Nephron (organoid): ENCODE results near the gene KLHL22.

Experiments used
- H3K27ac Mint-ChIP-seq, 3 experiments: 2 replicates each; pipeline ENCODE4 v1.8.0; 2020; ENCODE audit warnings: mixed read lengths in 3 of 3, mild to moderate bottlenecking in 2 of 3, moderate library complexity in 1 of 3
- H3K27me3 Mint-ChIP-seq: 2 replicates; pipeline ENCODE4 v1.8.0; 2021; ENCODE audit warnings: low read depth, mild to moderate bottlenecking, moderate library complexity, mixed read lengths
- H3K36me3 Mint-ChIP-seq: 2 replicates; pipeline ENCODE4 v1.8.0; 2020; ENCODE audit warnings: low read depth, mixed read lengths
- H3K4me1 Mint-ChIP-seq: 2 replicates; pipeline ENCODE4 v1.8.0; 2020; ENCODE audit warnings: mixed read lengths
- H3K4me3 Mint-ChIP-seq, 3 experiments: 2 replicates each; pipeline ENCODE4 v1.8.0; 2020; ENCODE audit warnings: mild to moderate bottlenecking in 3 of 3, mixed read lengths in 3 of 3, moderate library complexity in 2 of 3
- H3K9me3 Mint-ChIP-seq: 2 replicates; pipeline ENCODE4 v1.8.0; 2020; ENCODE audit warnings: mixed read lengths
- CTCF ChIP-seq, 3 experiments: fragments of 200-600 bp; sonication (generic); IDR thresholded peaks; one replicate each; pipeline ENCODE4 v1.5.0; 2021; ENCODE audit warnings: antibody characterized with exemption in 3 of 3; ENCODE audit not compliant: unreplicated experiment in 3 of 3

Gene KLHL22

GRCh38 chr22:20469110-20469868, 26.3 kb downstream of the KLHL22 start:
- no peak for TF ChIP-seq CTCF (IDR thresholded peaks at IDR 0.05; ENCODE audit: unreplicated experiment in 3 of 3)
- Mint-ChIP-seq H3K9me3 (no peaks in the 10 kb centered on the region), H3K4me1 (peaks cover 24% of the 10 kb centered on the region), H3K4me3 (no peak overlapping the region), H3K27ac (peak overlapping the region in 1 of 3 experiments; percentile 52), H3K27me3 (no peaks in the 10 kb centered on the region), H3K36me3 (peaks cover 40% of the 10 kb centered on the region)

- Mint-ChIP-seq H3K27me3 (no peaks in the 10 kb centered on the region), H3K4me3 (no peak overlapping the region), H3K27ac (no peak overlapping the region), H3K4me1 (peaks cover 24% of the 10 kb centered on the region), H3K9me3 (no peaks in the 10 kb centered on the region), H3K36me3 (peaks cover 44% of the 10 kb centered on the region)
- TF ChIP-seq CTCF (IDR thresholded peaks at IDR 0.05; ENCODE audit: unreplicated experiment in 3 of 3), result no peak
Measured at GRCh38 chr22:20466659-20467379, 28.8 kb downstream of the KLHL22 start.

- TF ChIP-seq CTCF (IDR thresholded peaks at IDR 0.05; ENCODE audit: unreplicated experiment in 3 of 3), result no peak
- H3K27me3 Mint-ChIP-seq, result no peaks in the 10 kb centered on the region
Measured at GRCh38 chr22:20465759-20466077, 29.9 kb downstream of the KLHL22 start.

GRCh38 chr22:20464912-20465758, 30.5 kb downstream of the KLHL22 start:
- peaks cover 24% of the 10 kb centered on the region for H3K4me1 Mint-ChIP-seq
- no peaks in the 10 kb centered on the region for H3K9me3 Mint-ChIP-seq
- TF ChIP-seq CTCF (IDR thresholded peaks at IDR 0.05; ENCODE audit: unreplicated experiment in 3 of 3), result no peak
- H3K36me3 Mint-ChIP-seq, result peaks cover 36% of the 10 kb centered on the region
- H3K27me3 Mint-ChIP-seq, result no peaks in the 10 kb centered on the region
- H3K4me3 Mint-ChIP-seq, result no peak overlapping the region
- no peak overlapping the region for H3K27ac Mint-ChIP-seq

More at GRCh38 chr22:20465759-20466077, 29.9 kb downstream of the KLHL22 start:
- Mint-ChIP-seq H3K27ac (no peak overlapping the region), H3K4me1 (peaks cover 24% of the 10 kb centered on the region), H3K36me3 (peaks cover 39% of the 10 kb centered on the region), H3K4me3 (no peak overlapping the region), H3K9me3 (no peaks in the 10 kb centered on the region)

- Mint-ChIP-seq H3K27me3 (no peaks in the 10 kb centered on the region), H3K9me3 (no peaks in the 10 kb centered on the region), H3K4me1 (peaks cover 25% of the 10 kb centered on the region), H3K4me3 (no peak overlapping the region), H3K27ac (no peak overlapping the region), H3K36me3 (peaks cover 37% of the 10 kb centered on the region)
- no peak for TF ChIP-seq CTCF (IDR thresholded peaks at IDR 0.05; ENCODE audit: unreplicated experiment in 3 of 3)
Measured at GRCh38 chr22:20464096-20464614, 31.4 kb downstream of the KLHL22 start.
